ENCODE measurements around the gene CHD1.

The CHD1 gene

DNA sequence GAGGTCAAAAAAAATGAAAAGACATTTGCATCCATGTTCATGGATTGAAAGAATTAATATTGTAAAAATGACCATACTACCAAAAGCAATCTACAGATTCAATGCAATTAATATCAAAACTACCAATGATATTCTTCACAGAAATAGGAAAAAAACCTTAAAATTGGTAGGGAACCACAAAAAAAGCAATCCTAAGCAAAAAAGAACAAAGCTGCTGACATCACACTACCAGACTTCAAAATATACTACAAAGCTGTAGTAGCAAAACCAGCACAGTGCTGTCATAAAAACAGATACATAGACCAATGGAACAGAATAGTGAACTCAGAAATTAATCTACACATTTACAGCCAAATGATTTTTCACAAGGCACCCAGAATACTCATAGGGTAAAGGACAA, 121.0 kb downstream of the CHD1 start:
- no peak for DNase-seq (ENCODE audit: low spot score)

DNA sequence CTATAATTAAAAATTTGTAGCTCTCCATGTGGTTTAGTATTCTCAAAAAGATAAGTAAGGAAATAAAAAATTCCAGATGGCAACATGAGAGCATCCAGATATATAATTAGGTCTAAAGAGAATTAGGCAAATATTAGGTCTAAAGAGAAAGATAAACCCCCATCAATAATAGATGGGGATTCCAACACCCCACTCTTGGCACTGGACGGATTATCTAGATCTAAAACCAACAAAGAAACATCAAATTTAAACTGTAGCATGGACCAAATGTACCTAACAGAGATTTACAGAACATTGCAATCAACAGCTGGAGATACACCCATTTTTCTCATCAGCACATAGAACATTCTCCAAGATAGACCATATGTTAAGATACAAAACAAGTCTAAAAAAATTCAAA, 123.7 kb downstream of the CHD1 start:
- no peak for DNase-seq (ENCODE audit: low spot score)

- no peak for DNase-seq (ENCODE audit: low spot score)
Observed at GRCh38 chr5:98804066-98804465, 124.7 kb downstream of the CHD1 start.

Measured in AG20443 (cell line).